Pulmonary artery endothelial cell (primary cell): ENCODE measurements around the gene PEX11B. TPM values are rescaled to one million over a fixed set of nuclear protein-coding genes. Genes with fewer than 3 reads are reported as not detected.
"Not testable (repeated sequence)": the region's sequence is repeated elsewhere in the genome, so short reads cannot be mapped to it uniquely, and the experiment has no call there.

Experiments
- DNase-seq: peaks from one replicate; pipeline ENCODE4 v3.0.0-alpha.2; 2011; ENCODE audit warnings: low read depth, low spot score
- total RNA-seq: library from RNA; depleted of rRNA; stranded (reverse); fragments of >200 nt; gene quantifications from 2 replicates; pipeline ENCODE4 v1.2.3, GENCODE V29; 2014

The PEX11B gene
- total RNA-seq, 1 donor from 2014 or later: 30.9 TPM

GRCh38 chr1:145952903-145953302, 34.4 kb upstream of the PEX11B start:
- DNase-seq: no peak

- DNase-seq: no peak
Measured at GRCh38 chr1:145951526-145951925, 33.0 kb upstream of the PEX11B start.

DNA sequence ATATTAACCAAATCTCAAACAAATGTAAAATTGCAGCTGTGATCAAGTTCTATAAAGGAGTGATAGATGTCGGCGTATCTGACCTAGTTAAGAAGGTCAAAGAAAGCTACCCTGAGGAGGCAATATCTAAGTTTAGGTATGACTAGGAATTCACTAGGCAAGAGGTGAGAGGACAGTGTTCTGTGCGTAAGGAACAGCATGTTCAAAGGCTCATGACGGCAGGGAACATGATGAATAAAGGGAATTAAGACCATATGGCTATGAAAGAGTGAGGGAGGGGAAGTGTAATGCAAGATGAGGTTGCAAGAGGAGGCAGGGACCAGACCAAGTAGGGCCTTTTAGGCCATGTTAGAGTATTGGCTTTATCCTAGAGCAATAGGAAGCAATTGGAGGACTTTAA, 30.7 kb upstream of the PEX11B start:
- DNase-seq: no peak

DNA sequence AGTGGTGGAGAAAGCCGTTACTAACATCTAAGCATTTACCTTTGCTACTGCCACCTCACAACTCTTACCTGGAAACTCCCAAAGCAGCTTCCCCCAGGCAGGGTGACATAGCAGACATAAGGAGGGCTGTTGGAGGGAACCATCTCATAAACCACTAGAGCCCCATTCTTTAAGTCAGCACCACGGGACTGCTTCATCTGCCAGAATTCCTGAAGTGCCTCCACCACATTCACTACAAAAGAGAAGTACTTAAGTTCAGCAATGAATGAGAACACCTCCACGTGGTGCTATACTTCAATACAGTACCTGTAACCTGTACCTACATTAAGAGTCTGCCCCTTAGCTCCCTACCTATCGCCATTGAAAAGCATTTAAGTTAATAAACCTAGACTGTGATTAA, 29.0 kb upstream of the PEX11B start:
- DNase-seq: no peak

DNA sequence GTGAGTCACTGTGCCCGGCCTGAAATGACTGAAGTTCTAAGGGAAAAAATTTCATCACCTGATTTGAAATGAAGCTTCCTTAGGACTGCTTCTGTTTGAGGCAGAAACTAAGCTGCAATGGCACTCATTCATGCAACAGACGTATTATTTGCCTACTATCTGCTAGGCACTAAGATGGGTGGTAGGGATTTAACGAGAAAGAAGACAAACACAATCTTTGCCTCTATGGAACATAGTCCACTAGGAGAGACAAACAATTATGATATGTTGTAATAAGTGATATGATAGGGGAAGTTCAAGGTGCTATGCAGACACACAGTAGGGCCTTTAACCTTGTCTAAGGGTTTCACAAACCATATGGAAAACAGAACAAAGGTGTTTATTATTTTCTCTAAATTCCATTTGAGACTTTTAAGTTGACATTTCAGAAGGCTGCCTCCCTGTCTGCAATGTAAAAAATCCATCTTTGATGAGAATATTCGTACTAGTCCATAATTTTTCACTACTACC, 28.0 kb upstream of the PEX11B start:
- no peak for DNase-seq

- DNase-seq: no peak
Measured at GRCh38 chr1:145944532-145944931, 26.0 kb upstream of the PEX11B start.

DNA sequence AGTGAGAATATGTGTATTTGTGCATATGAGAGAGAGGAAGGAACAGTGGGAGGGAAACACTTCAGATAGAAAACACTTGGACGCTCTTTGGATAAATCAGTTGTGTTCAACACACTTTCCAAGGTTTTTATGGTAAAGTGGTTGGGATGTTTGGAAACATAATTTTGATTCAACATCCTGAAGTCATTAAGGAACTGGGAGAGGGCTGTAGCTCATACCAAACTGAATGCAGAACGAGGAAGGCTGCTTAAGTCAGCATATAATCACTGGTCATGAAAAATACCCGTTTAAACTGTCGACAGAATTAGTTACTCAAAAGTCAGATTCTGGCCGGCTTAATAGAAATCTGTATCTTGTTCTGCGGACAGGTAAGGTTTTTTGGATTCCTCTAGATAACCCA, 24.4 kb upstream of the PEX11B start:
- no peak for DNase-seq

DNA sequence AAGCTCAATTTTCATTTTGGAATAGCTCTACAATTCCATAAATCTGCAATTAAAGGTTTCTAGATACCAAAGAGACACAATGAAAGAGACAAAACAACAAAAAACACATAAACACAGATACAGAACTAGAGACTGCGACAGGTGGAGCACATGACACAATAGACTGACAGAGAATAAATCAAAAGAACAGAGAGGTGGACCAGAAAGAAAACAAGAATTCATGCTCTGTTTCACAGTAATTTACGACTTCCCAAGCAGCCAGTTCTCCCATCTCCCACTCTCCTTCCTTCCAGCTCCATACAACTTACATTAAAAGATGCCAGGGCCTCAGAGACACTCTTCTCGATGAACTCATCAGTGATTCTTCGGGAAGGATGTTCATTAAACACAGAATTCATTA, 23.9 kb upstream of the PEX11B start:
- no peak for DNase-seq

- DNase-seq: no peak
Measured at GRCh38 chr1:145937436-145937835, 18.9 kb upstream of the PEX11B start.

GRCh38 chr1:145936247-145936646, 17.7 kb upstream of the PEX11B start:
- DNase-seq: no peak

DNA sequence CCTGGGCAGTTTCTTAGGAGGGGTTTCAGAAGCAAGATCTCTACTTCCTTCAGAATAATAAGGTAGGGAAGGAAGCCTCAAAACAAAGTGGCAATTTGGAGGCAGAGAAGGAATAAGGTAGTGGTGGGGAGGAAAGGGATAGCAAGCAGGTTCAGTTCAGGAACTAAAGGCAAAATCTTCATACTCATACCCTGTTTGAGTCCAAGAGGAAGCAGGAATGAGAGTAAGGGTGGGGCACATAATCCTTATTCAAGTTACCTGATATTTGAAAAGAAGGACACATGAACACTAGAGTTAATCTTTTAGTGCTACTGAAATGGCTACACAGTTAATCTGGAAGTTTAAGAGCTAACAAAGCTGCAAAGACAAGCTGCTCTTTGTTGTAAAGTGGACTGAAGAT, 17.2 kb upstream of the PEX11B start:
- no peak for DNase-seq

GRCh38 chr1:145932522-145933009, 14.0 kb upstream of the PEX11B start:
- not testable (repeated sequence) for DNase-seq

DNA sequence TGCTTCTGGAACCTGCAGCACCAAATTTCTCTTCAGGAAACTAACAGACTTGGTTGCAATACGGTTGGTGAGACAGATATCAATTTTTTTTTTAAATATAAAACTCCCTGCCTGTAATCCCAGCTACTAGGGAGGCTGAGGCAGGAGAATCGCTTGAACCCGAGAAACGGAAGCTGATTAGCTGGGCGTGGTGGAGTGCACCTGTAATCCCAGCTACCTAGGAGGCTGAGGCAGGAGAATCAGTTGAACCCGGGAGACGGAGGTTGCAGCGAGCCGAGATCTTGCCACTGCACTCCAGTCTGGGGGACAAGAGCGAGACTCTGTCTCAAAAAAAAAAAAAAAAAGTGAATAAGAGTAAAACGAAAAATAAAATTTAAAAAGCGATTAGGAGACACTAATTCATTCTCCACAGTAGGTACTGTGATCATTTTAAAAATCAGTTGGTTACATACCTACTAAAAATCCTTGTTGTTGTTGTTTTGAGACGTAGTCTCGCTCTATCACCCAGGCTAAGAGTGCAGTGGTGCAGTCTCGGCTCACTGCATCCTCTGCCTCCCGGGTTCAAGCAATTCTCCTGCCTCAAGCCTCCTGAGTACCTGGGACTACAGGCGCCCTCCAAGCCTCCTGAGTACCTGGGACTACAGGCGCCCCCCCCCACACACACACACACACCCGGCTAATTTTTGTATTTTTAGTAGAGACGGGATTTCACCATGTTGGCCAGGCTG, 9.6 kb upstream of the PEX11B start:
- DNase-seq: no peak

DNA sequence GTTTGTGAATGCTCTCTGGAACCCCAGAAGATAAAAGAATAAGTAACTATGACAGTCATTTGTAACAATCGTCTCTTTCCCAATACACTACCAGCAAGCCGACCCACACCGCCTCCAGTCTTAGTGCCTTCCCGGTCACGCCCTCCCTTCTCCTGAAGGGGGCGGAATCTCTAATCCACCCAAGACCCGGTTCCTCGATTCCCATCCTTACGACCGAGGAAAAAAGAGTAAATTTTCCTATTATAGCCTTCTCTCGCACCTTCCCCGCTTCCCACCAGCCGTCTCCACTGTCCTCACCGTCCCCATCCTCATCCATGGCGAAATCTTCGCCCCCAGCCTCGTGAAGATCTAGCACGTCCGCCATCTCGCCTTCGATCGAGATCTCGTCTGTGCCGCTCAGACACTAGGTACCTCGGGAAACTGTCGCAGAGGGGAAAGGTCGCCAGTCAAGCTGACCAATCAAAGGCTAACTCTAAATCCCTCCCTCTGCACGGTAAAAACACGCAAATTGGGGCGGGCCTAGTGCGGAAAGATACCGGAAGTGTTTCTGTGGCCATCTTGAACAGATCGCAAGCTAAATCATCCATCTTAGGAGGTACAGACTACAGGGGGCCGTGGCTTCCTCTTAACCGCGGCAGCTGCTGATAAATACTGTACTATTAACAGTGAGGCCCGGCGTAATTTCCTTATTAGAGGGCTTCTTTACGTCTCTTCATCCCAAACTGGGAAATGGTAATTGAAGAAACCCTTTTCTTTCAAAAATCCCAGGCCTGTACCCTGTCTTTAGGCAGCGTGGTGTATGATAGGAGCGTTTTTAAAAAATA, 8.8 kb upstream of the PEX11B start, which contains the start of gene RBM8A:
RBM8A (minus strand) TSS at position 422 of the 824 bp plus-strand sequence; CDS start at position 364, 58 bp downstream.
- DNase-seq: peak; percentile 96

DNA sequence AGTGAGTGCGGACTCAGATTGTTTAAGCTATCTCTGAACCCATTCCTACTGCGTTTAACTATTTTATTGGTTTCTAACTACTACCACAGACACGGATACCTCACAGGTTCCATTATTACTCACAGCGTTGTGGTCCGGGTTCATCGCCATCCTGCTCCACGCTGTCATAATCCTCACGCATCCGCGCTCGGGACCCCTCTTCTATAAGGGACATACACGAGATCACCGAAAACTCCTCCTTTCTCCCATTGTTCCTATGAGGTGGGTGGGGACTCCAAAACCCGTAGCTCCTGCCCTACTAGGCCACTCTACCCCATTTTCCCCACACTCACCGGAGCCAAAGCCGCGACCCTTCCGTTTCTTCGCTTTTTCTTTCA, 8.2 kb upstream of the PEX11B start:
- DNase-seq: no peak

- no peak for DNase-seq
Measured at GRCh38 chr1:145922266-145922665, 3.7 kb upstream of the PEX11B start.

GRCh38 chr1:145920297-145920696, 1.8 kb upstream of the PEX11B start:
- DNase-seq: not testable (repeated sequence)

GRCh38 chr1:145918992-145919939, 749 bp upstream of the PEX11B start:
- DNase-seq: no peak

DNA sequence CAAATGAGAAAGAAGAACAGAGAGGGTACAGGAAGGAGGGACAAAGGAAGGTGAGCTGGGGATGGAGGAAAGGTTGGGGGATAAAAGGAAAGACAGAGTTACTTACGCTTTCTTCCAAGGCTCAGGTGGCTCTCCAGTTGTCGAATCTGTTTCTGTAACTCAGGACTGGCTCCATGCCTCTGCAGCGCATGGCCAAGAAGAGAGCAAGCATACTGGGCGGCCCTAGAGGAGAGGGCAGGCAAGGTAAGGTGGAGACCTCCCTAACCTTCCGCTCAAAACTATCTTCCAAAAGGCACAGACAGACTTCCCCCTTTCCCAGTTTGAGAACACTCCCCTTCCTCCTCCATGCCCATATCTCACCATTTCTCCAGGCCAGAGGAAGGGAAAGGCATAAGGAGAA, 922 bp downstream of the PEX11B start:
- DNase-seq: no peak

DNA sequence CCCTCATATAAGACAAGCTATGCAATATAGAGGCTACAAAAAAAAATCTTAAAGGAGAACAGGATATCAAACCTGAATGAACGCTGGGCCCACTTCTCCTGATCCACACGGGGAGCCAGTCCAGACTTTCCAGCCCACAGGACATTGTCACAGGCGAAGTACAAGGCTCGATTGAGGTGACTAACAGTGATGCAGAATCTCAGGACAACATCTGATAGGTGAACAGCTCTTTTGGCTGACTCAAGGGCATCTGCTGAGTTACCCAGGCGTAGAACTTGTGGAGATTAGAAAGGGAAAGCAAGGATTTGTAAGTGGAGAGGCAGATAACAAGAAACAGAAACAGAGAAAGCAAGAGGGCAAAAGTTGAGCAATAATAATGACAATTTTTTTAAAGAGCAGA, 1.8 kb downstream of the PEX11B start:
- no peak for DNase-seq

- DNase-seq: no peak
Measured at GRCh38 chr1:145912128-145912641, 6.3 kb downstream of the PEX11B start.
